Right atrium auricular region (tissue), 2 donors: ENCODE measurements around the gene MERTK. TPM values are rescaled to one million over a fixed set of nuclear protein-coding genes. Genes with fewer than 3 reads are reported as not detected.

Source experiments
- DNase-seq: peaks from one replicate; pipeline ENCODE4 v3.0.0-alpha.2; 2019; ENCODE audit warnings: low spot score
- H3K27ac ChIP-seq, 2 donors: fragments of 200-600 bp; sonication (generic); 1 replicate in 1 of 2; 2 replicates in 1 of 2; pipeline ENCODE4 v1.5.1; 2016 to 2019
- H3K27me3 ChIP-seq, 2 donors: fragments of 200-600 bp; sonication (generic); one replicate each; pipeline versions ENCODE4 v1.5.1 to v1.6.0; 2017 to 2019
- H3K36me3 ChIP-seq: fragments of 200-600 bp; sonication (generic); one replicate; pipeline ENCODE4 v1.5.1; 2016
- H3K4me1 ChIP-seq, 2 donors: fragments of 200-600 bp; sonication (generic); one replicate each; pipeline versions ENCODE4 v1.5.1 to v1.6.0; 2017 to 2019
- H3K4me3 ChIP-seq, 2 donors: fragments of 200-600 bp; sonication (generic); 1 replicate in 1 of 2; 2 replicates in 1 of 2; pipeline ENCODE4 v1.5.1; 2017 to 2019; ENCODE audit warnings: mild to moderate bottlenecking in 1 of 2, moderate library complexity in 1 of 2
- H3K9me3 ChIP-seq, 2 donors: fragments of 200-600 bp; sonication (generic); one replicate each; pipeline ENCODE4 v1.5.1; 2019
- CTCF ChIP-seq, 2 donors: fragments of 200-600 bp; sonication (generic); IDR thresholded peaks; one replicate each; pipeline ENCODE4 v1.5.1; 2019; ENCODE audit warnings: antibody characterized with exemption in 2 of 2
- total RNA-seq, 2 donors: library from RNA; depleted of rRNA; stranded (reverse); fragments of >200 nt; gene quantifications; one replicate each; pipeline ENCODE4 v1.1.0, GENCODE V29; 2016

MERTK gene
- total RNA-seq, 2 donors from 2014 or later: 4.9 to 13.7 TPM

DNA sequence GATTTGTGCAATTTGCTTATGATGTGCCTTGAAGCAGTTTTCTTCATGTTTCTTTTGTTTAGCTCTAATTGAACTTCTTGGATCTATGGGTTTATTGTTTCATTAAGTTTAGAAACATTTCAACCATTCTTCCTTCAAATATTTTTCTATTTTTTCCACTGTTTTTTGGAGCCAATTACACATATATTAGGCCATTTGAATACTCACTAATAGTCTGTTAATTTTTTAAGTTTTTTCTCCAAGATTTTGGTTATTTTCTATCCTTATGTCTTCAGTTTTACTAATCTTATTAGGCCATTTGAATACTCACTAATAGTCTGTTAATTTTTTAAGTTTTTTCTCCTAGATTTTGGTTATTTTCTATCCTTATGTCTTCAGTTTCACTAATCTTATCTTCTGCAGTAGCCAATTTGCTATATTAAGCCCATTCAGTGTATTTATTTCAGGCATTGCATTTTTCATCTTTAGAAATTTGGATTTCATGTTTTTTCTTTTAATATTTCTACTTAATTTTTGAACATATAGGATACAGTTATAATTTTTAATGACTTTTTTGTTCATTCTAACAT lies 147.1 kb downstream of the MERTK start:
- Histone ChIP-seq H3K36me3 (no peaks in the 10 kb centered on the region), H3K9me3 (peaks cover 0 to 6% of the 10 kb centered on the region in 2 donors), H3K4me3 (no peak overlapping the region), H3K4me1 (peaks cover 0 to 18% of the 10 kb centered on the region in 2 donors), H3K27ac (no peak overlapping the region), H3K27me3 (no peaks in the 10 kb centered on the region)
- TF ChIP-seq CTCF (IDR thresholded peaks at IDR 0.05): no peak
- no peak for DNase-seq

GRCh38 chr2:112046231-112046630 lies 147.8 kb downstream of the MERTK start:
- Histone ChIP-seq H3K27ac (no peak overlapping the region), H3K9me3 (peaks cover 0 to 6% of the 10 kb centered on the region in 2 donors), H3K36me3 (no peaks in the 10 kb centered on the region), H3K4me3 (no peak overlapping the region), H3K27me3 (no peaks in the 10 kb centered on the region), H3K4me1 (peaks cover 0 to 18% of the 10 kb centered on the region in 2 donors)
- no peak for DNase-seq
- no peak for TF ChIP-seq CTCF (IDR thresholded peaks at IDR 0.05)

GRCh38 chr2:112047537-112048235 lies 149.3 kb downstream of the MERTK start:
- no peaks in the 10 kb centered on the region for H3K27me3 ChIP-seq
- H3K9me3 ChIP-seq: peaks cover 0 to 6% of the 10 kb centered on the region in 2 donors
- peak overlapping the region; percentile 15 to 60 for H3K27ac ChIP-seq
- H3K4me1 ChIP-seq: peaks cover 0 to 18% of the 10 kb centered on the region in 2 donors
- H3K4me3 ChIP-seq: no peak overlapping the region
- TF ChIP-seq CTCF (IDR thresholded peaks at IDR 0.05): no peak
- DNase-seq: no peak
- no peaks in the 10 kb centered on the region for H3K36me3 ChIP-seq

GRCh38 chr2:112048236-112048592 lies 149.8 kb downstream of the MERTK start:
- TF ChIP-seq CTCF (IDR thresholded peaks at IDR 0.05): no peak
- peak overlapping the region; percentile 15 to 60 for H3K27ac ChIP-seq
- DNase-seq: no peak
- H3K4me3 ChIP-seq: no peak overlapping the region
- H3K27me3 ChIP-seq: no peaks in the 10 kb centered on the region
- H3K36me3 ChIP-seq: no peaks in the 10 kb centered on the region
- H3K9me3 ChIP-seq: peaks cover 0 to 6% of the 10 kb centered on the region in 2 donors
- H3K4me1 ChIP-seq: peaks cover 0 to 18% of the 10 kb centered on the region in 2 donors

GRCh38 chr2:112048887-112049286 lies 150.5 kb downstream of the MERTK start:
- no peak for DNase-seq
- Histone ChIP-seq H3K4me1 (peaks cover 0 to 25% of the 10 kb centered on the region in 2 donors), H3K4me3 (no peak overlapping the region), H3K27me3 (no peaks in the 10 kb centered on the region), H3K27ac (no peak overlapping the region), H3K9me3 (peaks cover 0 to 6% of the 10 kb centered on the region in 2 donors), H3K36me3 (no peaks in the 10 kb centered on the region)
- TF ChIP-seq CTCF (IDR thresholded peaks at IDR 0.05): peak; percentile 77 to 88
